ENCODE data around the gene LLGL2.

The LLGL2 gene

DNA sequence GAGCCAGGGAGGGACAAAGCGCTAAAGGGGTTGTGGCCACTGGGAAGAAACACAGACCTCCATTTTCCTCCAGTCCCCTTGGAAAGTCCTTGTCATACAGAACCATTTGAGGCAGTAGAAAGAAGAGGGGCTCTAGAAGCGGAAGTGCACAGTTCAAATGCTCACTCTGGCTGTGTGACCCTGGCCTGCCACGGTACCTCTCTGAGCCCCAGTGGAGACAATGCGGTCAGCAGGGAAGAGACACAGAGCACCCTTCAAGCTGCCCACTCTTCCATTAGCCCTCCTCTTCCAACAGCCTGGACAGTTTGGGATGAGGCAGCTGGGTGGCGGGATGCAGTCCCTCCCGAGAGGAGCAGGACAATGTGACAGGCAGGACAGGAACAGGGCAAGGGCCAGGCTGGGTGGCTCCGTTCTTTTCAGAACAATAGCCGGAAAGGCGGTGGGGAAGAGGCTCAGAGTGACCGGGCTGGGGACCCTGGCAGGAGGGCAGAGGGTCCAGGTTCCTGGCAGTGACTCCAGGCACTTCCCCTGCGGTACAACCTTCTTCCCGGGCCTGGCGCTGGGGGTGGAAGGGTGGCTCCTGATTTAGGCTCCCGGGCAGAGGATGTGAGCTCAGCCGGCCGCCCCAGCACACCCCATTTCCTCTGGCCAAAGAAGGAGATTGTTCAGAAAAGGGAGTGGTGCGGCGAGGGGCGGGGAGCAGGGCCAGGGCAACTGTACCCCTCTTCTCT, 15.8 kb upstream of the LLGL2 start:
- peaks cover 17% of the 10 kb centered on the region for H3K36me3 ChIP-seq (ENCODE audit: control insufficient read depth, insufficient read depth, low read length)
- H3K4me1 ChIP-seq (ENCODE audit: control insufficient read depth, insufficient read depth, low read length) = peaks cover 5% of the 10 kb centered on the region; the same call in 1 of the 2 replicates
- no peaks in the 10 kb centered on the region for H3K27me3 ChIP-seq (ENCODE audit: control insufficient read depth, insufficient read depth, low read length)
- H3K9me3 ChIP-seq (ENCODE audit: control insufficient read depth, insufficient read depth, low read length) = no peaks in the 10 kb centered on the region
- no peak for DNase-seq (ENCODE audit: low read depth, low spot score)
- WGBS (ENCODE audit: insufficient coverage, insufficient read length) = no CpG with 5 or more reads among the region's 19 CpGs
- no peak overlapping the region for H3K27ac ChIP-seq (ENCODE audit: low read length)
- H3K4me3 ChIP-seq (ENCODE audit: low read length) = no peak overlapping the region

DNA sequence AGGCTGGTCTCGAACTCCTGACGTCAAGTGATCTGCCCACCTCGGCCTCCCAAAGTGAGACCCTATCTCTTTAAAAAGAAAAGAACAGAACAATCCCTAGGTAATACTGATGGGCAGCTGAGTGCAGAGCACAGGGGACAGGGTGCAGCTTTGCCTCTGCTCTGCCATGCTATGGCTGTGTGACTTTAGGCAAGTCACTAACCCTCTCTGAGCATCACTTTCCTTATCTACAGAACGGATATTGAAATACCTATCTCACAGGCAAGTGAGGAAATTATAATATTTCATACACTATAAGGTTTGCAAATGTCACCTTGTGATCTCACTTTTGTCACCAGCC, 14.3 kb upstream of the LLGL2 start:
- no peak for DNase-seq (ENCODE audit: low read depth, low spot score)
- Histone ChIP-seq H3K27me3 (ENCODE audit: control insufficient read depth, insufficient read depth, low read length) (no peaks in the 10 kb centered on the region), H3K4me1 (ENCODE audit: control insufficient read depth, insufficient read depth, low read length) (peaks cover 5% of the 10 kb centered on the region; the same call in 1 of the 2 replicates), H3K9me3 (ENCODE audit: control insufficient read depth, insufficient read depth, low read length) (no peaks in the 10 kb centered on the region), H3K4me3 (ENCODE audit: low read length) (no peak overlapping the region), H3K27ac (ENCODE audit: low read length) (no peak overlapping the region), H3K36me3 (ENCODE audit: control insufficient read depth, insufficient read depth, low read length) (peaks cover 12% of the 10 kb centered on the region)
- no CpG with 5 or more reads among the region's 4 CpGs for WGBS (ENCODE audit: insufficient coverage, insufficient read length)

DNA sequence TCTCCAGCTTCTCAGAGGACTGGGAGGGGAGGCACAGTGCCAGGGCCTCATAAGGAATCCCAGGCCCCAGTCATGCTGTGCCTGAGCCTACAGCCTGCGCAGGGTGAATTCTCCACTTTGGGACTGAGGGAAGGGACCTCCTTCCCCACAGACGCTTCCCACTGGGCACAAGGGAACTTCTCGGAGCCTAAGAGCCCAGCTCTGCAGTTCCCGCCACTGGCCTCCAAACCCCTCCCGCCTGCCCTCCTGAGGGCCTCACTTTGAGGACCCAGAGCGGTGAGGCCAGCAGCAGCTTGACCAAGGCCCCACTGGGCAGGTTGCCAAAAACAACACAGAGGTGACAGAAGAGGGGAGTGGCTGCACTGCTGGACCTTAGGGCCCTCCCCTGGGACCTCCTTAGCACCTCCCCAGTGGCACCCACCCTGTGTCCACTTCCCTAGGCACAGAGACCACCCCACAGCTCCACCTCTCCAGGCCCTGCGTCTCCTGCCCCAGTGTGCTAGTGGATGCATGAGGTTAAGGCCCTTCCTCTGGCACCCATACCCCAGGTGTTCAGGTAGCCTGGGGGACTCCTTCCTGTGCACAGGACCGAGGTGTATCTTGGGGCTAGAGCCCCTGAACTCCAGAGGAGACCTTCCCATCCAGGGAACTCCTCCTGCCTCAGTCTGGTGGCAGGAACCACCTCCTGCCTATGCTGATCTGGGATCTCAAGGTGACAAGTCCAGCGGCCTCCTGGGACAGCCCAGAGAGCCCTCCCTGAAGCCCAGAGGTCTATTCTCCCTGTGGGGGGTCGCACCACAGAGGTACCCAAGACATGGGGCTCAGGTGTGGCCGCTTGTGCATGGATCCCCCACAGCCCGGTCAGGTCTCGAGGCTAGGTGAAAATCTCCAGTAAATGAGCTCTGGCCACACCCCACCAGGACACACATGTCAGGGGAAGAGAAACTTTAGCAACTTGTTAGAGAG, 13.6 kb upstream of the LLGL2 start:
- Histone ChIP-seq H3K9me3 (ENCODE audit: control insufficient read depth, insufficient read depth, low read length) (no peaks in the 10 kb centered on the region), H3K36me3 (ENCODE audit: control insufficient read depth, insufficient read depth, low read length) (peaks cover 7% of the 10 kb centered on the region), H3K27me3 (ENCODE audit: control insufficient read depth, insufficient read depth, low read length) (no peaks in the 10 kb centered on the region), H3K27ac (ENCODE audit: low read length) (no peak overlapping the region), H3K4me3 (ENCODE audit: low read length) (no peak overlapping the region), H3K4me1 (ENCODE audit: control insufficient read depth, insufficient read depth, low read length) (peaks cover 5% of the 10 kb centered on the region; the same call in 1 of the 2 replicates)
- DNase-seq (ENCODE audit: low read depth, low spot score) = no peak
- no CpG with 5 or more reads among the region's 13 CpGs for WGBS (ENCODE audit: insufficient coverage, insufficient read length)

DNA sequence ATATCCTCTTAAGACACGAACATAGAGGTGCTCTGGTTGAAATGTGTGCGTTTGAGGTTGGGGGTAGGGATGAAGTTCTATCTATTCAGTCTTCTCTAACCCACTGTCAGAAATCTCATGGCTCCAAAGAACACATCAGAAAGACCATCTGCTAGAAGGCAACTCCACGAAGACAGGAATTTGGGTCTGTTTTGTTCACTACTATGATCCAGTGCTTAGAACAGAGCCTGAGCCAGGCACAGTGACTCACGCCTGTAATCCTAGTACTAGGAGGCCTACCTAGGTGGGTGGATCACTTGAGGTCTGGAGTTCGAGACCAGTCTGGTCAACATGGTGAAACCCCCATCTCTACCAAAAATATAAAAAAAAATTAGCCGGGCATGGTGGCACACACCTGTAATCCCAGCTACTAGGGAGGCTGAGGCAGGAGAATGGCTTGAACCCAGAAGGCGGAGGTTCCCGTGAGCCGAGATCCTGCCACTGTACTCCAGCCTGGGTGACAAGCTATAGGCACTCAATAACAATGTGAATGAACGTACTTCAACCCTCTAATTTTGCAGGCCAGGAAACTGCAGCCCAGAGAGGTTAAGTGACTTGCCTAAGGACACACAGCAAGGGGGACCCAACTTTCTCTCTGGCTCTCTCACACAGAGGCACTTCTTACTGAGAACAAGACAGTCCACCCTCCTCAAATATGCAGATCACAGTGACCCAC, 12.4 kb upstream of the LLGL2 start:
- H3K4me1 ChIP-seq (ENCODE audit: control insufficient read depth, insufficient read depth, low read length) = peaks cover 10% of the 10 kb centered on the region
- peaks cover 3% of the 10 kb centered on the region; the same call in 1 of the 2 replicates for H3K36me3 ChIP-seq (ENCODE audit: control insufficient read depth, insufficient read depth, low read length)
- H3K9me3 ChIP-seq (ENCODE audit: control insufficient read depth, insufficient read depth, low read length) = no peaks in the 10 kb centered on the region
- WGBS (ENCODE audit: insufficient coverage, insufficient read length) = no CpG with 5 or more reads among the region's 10 CpGs
- DNase-seq (ENCODE audit: low read depth, low spot score) = no peak
- H3K4me3 ChIP-seq (ENCODE audit: low read length) = no peak overlapping the region
- no peaks in the 10 kb centered on the region for H3K27me3 ChIP-seq (ENCODE audit: control insufficient read depth, insufficient read depth, low read length)
- H3K27ac ChIP-seq (ENCODE audit: low read length) = no peak overlapping the region

DNA sequence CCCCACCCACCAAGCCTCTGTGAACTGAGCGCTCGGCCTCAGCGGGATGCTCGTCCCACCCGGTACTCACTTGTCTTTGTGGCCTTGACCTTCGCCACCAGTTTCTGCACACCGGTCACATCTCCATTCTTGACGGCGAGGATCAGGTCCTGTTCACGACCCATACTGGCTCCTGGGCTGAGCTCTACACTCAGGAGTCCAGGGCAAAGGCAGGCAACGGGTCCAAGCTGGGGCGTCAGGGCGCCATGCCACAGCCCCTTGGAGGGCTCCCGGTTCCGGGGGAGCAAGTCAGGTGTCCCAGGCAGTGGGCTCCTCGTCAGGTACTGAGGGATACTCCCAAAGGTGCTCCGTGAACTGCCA, 11.9 kb upstream of the LLGL2 start:
- no CpG with 5 or more reads among the region's 17 CpGs for whole genome bisulfite sequencing (ENCODE audit: insufficient coverage, insufficient read length)
- no peak overlapping the region for H3K27ac ChIP-seq (ENCODE audit: low read length)

DNA sequence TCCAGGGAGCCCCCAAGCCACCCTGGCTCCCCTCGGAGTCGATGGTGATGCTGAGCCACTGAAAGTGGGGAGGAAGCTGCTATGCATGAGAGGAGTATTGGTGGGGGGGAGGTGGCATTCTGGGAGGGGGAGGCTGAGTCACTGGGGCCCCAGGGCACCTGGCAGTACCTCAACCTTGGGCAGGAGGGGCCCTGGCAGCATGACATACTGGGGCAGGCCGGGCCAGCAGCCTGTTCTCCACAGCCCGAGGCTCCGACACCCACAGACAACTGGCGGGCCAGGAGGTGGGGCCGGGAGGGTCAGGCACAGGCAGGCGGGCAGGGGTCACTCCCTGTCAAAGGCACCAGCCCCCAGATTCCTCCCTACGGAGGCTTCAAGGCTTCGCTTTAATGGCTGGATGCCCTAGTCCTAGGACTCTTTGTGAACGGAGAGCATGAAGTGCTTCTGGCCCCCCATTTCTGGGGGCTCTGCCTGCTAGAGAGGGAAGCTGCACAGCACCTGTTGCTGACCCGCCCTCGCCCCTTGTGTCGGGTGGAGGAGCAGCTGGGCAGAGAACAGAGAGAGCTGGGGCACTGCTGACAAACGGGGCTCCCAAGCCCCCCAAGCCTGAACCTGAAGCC, 11.1 kb upstream of the LLGL2 start:
- peaks cover 5% of the 10 kb centered on the region; the same call in 1 of the 2 replicates for H3K36me3 ChIP-seq (ENCODE audit: control insufficient read depth, insufficient read depth, low read length)
- no peak overlapping the region for H3K27ac ChIP-seq (ENCODE audit: low read length)
- peaks cover 10% of the 10 kb centered on the region for H3K4me1 ChIP-seq (ENCODE audit: control insufficient read depth, insufficient read depth, low read length)
- H3K27me3 ChIP-seq (ENCODE audit: control insufficient read depth, insufficient read depth, low read length) = no peaks in the 10 kb centered on the region
- no peak for DNase-seq (ENCODE audit: low read depth, low spot score)
- no CpG with 5 or more reads among the region's 15 CpGs for WGBS (ENCODE audit: insufficient coverage, insufficient read length)
- H3K9me3 ChIP-seq (ENCODE audit: control insufficient read depth, insufficient read depth, low read length) = no peaks in the 10 kb centered on the region
- H3K4me3 ChIP-seq (ENCODE audit: low read length) = peak overlapping the region; percentile 90; the same call in 1 of the 2 replicates

More for the DNA sequence above, 11.9 kb upstream of the LLGL2 start:
- Histone ChIP-seq H3K27me3 (ENCODE audit: control insufficient read depth, insufficient read depth, low read length) (no peaks in the 10 kb centered on the region), H3K4me3 (ENCODE audit: low read length) (no peak overlapping the region), H3K4me1 (ENCODE audit: control insufficient read depth, insufficient read depth, low read length) (peaks cover 10% of the 10 kb centered on the region), H3K36me3 (ENCODE audit: control insufficient read depth, insufficient read depth, low read length) (peaks cover 3% of the 10 kb centered on the region; the same call in 1 of the 2 replicates), H3K9me3 (ENCODE audit: control insufficient read depth, insufficient read depth, low read length) (no peaks in the 10 kb centered on the region)
- no peak for DNase-seq (ENCODE audit: low read depth, low spot score)

DNA sequence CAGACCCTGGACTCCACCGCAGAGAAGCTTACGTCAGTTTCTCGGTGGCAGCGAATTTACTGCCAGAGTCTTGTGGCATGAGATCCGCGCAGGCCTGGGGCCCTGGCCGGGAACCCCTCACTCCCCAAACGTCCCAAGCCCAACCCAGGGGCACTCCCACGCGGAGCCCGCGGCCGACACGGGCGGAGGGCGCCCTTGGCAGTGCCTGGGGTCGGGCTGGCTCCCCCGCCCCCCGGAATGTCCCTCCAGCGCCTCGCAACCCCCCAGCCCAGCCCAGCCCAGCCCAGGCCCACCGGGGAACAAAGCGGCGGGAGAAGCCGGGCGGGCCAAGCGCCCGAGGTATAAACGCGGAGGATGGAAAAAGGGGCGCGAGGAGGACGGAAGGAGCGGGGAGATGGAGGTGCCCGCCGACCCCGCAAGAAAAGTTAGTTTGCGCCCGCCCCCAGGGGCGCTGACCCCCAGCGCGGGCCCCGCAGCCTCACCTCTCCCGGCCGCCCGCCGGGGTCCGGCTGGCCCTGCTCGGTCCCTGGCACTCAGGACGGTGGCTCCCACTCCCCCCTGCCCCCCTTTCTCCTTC, 10.5 kb upstream of the LLGL2 start:
- no CpG with 5 or more reads among the region's 50 CpGs for WGBS (ENCODE audit: insufficient coverage, insufficient read length)
- Histone ChIP-seq H3K27me3 (ENCODE audit: control insufficient read depth, insufficient read depth, low read length) (no peaks in the 10 kb centered on the region), H3K4me1 (ENCODE audit: control insufficient read depth, insufficient read depth, low read length) (peaks cover 10% of the 10 kb centered on the region), H3K9me3 (ENCODE audit: control insufficient read depth, insufficient read depth, low read length) (no peaks in the 10 kb centered on the region), H3K4me3 (ENCODE audit: low read length) (peak overlapping the region; percentile 90), H3K36me3 (ENCODE audit: control insufficient read depth, insufficient read depth, low read length) (peaks cover 5% of the 10 kb centered on the region; the same call in 1 of the 2 replicates), H3K27ac (ENCODE audit: low read length) (no peak overlapping the region)
- DNase-seq (ENCODE audit: low read depth, low spot score) = no peak

DNA sequence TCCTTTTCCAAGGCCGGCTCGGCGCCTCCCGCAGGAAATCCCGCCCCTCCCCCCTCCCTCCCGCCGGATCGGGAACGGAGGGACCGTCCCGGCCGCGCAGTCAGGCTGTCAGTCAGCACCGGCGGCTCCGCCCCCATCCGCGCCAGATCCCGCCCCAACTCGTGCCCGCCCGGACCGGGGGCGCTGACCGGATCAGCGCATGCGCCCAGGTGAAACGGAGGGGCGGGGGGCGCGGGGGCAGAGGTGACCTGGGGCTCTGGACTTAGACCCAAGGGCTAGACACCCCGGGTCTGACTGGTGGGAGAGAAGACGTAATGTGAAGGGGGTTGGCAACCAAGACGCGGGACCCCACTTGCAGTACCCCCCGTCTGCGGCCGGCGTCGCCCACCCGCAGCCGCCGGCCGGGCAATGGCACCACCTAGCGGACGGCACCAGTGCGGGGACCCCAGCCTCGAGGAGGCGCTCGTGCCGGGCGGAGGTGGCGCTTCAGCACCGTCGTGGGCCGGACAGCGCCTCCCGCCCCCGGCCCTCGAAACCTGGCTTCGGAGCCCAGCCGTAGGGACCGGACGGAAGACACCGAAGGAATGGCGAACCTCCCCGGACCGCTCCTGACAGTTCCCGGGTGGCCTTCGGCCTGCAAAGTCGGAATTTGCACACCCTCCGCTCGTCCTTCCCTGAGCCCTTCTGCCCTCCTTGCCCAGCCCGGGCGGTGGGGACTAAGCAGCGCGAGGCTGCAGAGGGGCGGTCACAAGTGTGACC, 9.8 kb upstream of the LLGL2 start, which contains the start of gene CASKIN2:
CASKIN2 (minus strand) TSS at position 42 of the 759 bp plus-strand sequence. CDS start 1,733 bp downstream, outside the sequence.
- H3K27me3 ChIP-seq (ENCODE audit: control insufficient read depth, insufficient read depth, low read length) = no peaks in the 10 kb centered on the region
- peak within 1 kb of the TSS; percentile 90 for H3K4me3 ChIP-seq (ENCODE audit: low read length)
- peak; percentile 67 for DNase-seq (ENCODE audit: low read depth, low spot score)
- H3K27ac ChIP-seq (ENCODE audit: low read length) = no peak within 1 kb of the TSS
- H3K36me3 ChIP-seq (ENCODE audit: control insufficient read depth, insufficient read depth, low read length) = peaks cover 5% of the 10 kb centered on the region; the same call in 1 of the 2 replicates
- H3K9me3 ChIP-seq (ENCODE audit: control insufficient read depth, insufficient read depth, low read length) = no peaks in the 10 kb centered on the region
- no CpG with 5 or more reads among the region's 78 CpGs for WGBS (ENCODE audit: insufficient coverage, insufficient read length)
- H3K4me1 ChIP-seq (ENCODE audit: control insufficient read depth, insufficient read depth, low read length) = peaks cover 10% of the 10 kb centered on the region

DNA sequence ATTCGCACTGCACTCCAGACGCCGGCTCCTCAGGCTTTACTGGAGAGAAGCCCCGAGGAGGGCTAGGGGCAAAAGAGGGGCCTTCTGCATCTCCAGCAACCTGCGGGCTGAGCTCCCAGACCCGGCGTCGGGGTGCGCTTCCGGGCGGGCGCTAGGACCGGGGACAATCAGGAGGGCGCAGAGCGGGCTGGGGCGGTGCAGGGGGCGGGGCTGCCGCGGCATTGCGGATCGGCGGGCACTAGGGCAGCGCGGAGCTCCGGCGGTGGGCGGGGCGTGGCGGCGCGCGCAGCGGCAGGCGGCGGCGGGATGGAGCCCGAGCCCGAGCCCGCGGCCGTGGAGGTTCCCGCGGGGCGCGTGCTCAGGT, 9.3 kb upstream of the LLGL2 start, which contains the start of gene TSEN54:
TSEN54 (plus strand) TSS at position 274 of the 364 bp plus-strand sequence; CDS start at position 307, 33 bp downstream.
- DNase-seq (ENCODE audit: low read depth, low spot score) = no peak
- Histone ChIP-seq H3K4me1 (ENCODE audit: control insufficient read depth, insufficient read depth, low read length) (peaks cover 10% of the 10 kb centered on the region), H3K4me3 (ENCODE audit: low read length) (peak within 1 kb of the TSS; percentile 90), H3K9me3 (ENCODE audit: control insufficient read depth, insufficient read depth, low read length) (no peaks in the 10 kb centered on the region), H3K27me3 (ENCODE audit: control insufficient read depth, insufficient read depth, low read length) (no peaks in the 10 kb centered on the region), H3K36me3 (ENCODE audit: control insufficient read depth, insufficient read depth, low read length) (peaks cover 8% of the 10 kb centered on the region; the same call in 1 of the 2 replicates), H3K27ac (ENCODE audit: low read length) (no peak within 1 kb of the TSS)
- no CpG with 5 or more reads among the region's 45 CpGs for whole genome bisulfite sequencing (ENCODE audit: insufficient coverage, insufficient read length)
